DOHH2 (cell line): ENCODE data around the gene MGLL.

Experiments used
- H3F3A ChIP-seq: fragments of 200-600 bp; sonication (generic), shearing (Covaris generic); 2 replicates; pipeline ENCODE4 v1.6.0; 2016; ENCODE audit warnings: antibody characterized with exemption, mild to moderate bottlenecking; ENCODE audit not compliant: control insufficient read depth, insufficient read depth
- H3K27ac ChIP-seq: fragments of 200-600 bp; sonication (generic); 2 replicates; pipeline ENCODE4 v1.5.1; 2014; ENCODE audit warnings: low read depth, mild to moderate bottlenecking, low read length, moderate library complexity
- H3K27me3 ChIP-seq: fragments of 200-600 bp; sonication (generic); 2 replicates; pipeline ENCODE4 v1.6.1; 2014; ENCODE audit warnings: mild to moderate bottlenecking, low read length, mixed read lengths; ENCODE audit not compliant: control insufficient read depth
- H3K36me3 ChIP-seq: fragments of 200-600 bp; sonication (generic); 2 replicates; pipeline ENCODE4 v1.6.1; 2014; ENCODE audit warnings: mild to moderate bottlenecking, low read length, moderate library complexity, mixed read lengths; ENCODE audit not compliant: control insufficient read depth
- H3K4me1 ChIP-seq: fragments of 200-600 bp; sonication (generic); 2 replicates; pipeline ENCODE4 v1.6.1; 2014; ENCODE audit warnings: mild to moderate bottlenecking, low read length, mixed read lengths; ENCODE audit not compliant: control insufficient read depth
- H3K4me2 ChIP-seq: fragments of 200-600 bp; sonication (generic); 2 replicates; pipeline ENCODE4 v1.6.0; 2014; ENCODE audit warnings: mild to moderate bottlenecking, low read length, moderate library complexity
- H3K4me3 ChIP-seq: fragments of 200-600 bp; sonication (generic); 2 replicates; pipeline ENCODE4 v1.5.1; 2014; ENCODE audit warnings: mild to moderate bottlenecking, low read length, mixed read lengths
- H3K79me2 ChIP-seq: fragments of 200-600 bp; sonication (generic); 2 replicates; pipeline ENCODE4 v1.6.1; 2014; ENCODE audit warnings: mild to moderate bottlenecking, low read length, mixed read lengths; ENCODE audit not compliant: control insufficient read depth
- H3K9me2 ChIP-seq: fragments of 200-600 bp; sonication (generic); replicated peaks from 2 replicates; pipeline ENCODE4 v1.6.1; 2014; ENCODE audit warnings: mild to moderate bottlenecking, low read length, mixed read lengths; ENCODE audit not compliant: control insufficient read depth
- H3K9me3 ChIP-seq: fragments of 200-600 bp; sonication (generic); 2 replicates; pipeline ENCODE4 v1.6.1; 2014; ENCODE audit warnings: antibody characterized with exemption, low read length, mixed read lengths; ENCODE audit not compliant: control insufficient read depth, insufficient read depth
- H4K20me1 ChIP-seq: fragments of 200-600 bp; sonication (generic); 2 replicates; pipeline ENCODE4 v1.6.0; 2014; ENCODE audit warnings: low read depth, mild to moderate bottlenecking, antibody characterized with exemption, low read length, moderate library complexity; ENCODE audit not compliant: control insufficient read depth, insufficient read depth
- EZH2phosphoT487 ChIP-seq: fragments of 200-600 bp; sonication (generic); IDR thresholded peaks from 2 replicates; pipeline ENCODE4 v1.6.1; 2017; ENCODE audit warnings: borderline replicate concordance, mild to moderate bottlenecking, antibody characterized with exemption, low read length, moderate library complexity, mixed read lengths
- TF ChIP-seq, protein P1 (sequence below): fragments of 200-600 bp; sonication (generic); IDR thresholded peaks from one replicate; pipeline ENCODE4 v1.5.1; 2014; ENCODE audit warnings: antibody characterized with exemption, mild to moderate bottlenecking, low read depth, low read length; ENCODE audit not compliant: poor library complexity, severe bottlenecking

MGLL gene

GRCh38 chr3:127865941-127866340, 43.6 kb upstream of the MGLL start:
- no peak overlapping the region for H3K4me3 ChIP-seq
- peaks cover 6% of the 10 kb centered on the region for H3K27me3 ChIP-seq
- TF ChIP-seq EZH2phosphoT487, result no peak
- TF ChIP-seq, protein P1, sequence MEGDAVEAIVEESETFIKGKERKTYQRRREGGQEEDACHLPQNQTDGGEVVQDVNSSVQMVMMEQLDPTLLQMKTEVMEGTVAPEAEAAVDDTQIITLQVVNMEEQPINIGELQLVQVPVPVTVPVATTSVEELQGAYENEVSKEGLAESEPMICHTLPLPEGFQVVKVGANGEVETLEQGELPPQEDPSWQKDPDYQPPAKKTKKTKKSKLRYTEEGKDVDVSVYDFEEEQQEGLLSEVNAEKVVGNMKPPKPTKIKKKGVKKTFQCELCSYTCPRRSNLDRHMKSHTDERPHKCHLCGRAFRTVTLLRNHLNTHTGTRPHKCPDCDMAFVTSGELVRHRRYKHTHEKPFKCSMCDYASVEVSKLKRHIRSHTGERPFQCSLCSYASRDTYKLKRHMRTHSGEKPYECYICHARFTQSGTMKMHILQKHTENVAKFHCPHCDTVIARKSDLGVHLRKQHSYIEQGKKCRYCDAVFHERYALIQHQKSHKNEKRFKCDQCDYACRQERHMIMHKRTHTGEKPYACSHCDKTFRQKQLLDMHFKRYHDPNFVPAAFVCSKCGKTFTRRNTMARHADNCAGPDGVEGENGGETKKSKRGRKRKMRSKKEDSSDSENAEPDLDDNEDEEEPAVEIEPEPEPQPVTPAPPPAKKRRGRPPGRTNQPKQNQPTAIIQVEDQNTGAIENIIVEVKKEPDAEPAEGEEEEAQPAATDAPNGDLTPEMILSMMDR, result no peak
- no peaks in the 10 kb centered on the region for H4K20me1 ChIP-seq
- no peaks in the 10 kb centered on the region for H3K9me2 ChIP-seq
- no peak overlapping the region for H3K27ac ChIP-seq
- no peaks in the 10 kb centered on the region for H3K9me3 ChIP-seq
- no peaks in the 10 kb centered on the region for H3K79me2 ChIP-seq
- no peaks in the 10 kb centered on the region for H3K36me3 ChIP-seq
- no peak overlapping the region for H3K4me2 ChIP-seq
- H3K4me1 ChIP-seq, result no peaks in the 10 kb centered on the region
- no peaks in the 10 kb centered on the region for H3F3A ChIP-seq

GRCh38 chr3:127860211-127860696, 37.9 kb upstream of the MGLL start:
- peaks cover 3% of the 10 kb centered on the region; the same call in 1 of the 2 replicates for H3K27me3 ChIP-seq
- H3K27ac ChIP-seq, result no peak overlapping the region
- no peaks in the 10 kb centered on the region for H3K9me3 ChIP-seq
- no peaks in the 10 kb centered on the region for H3K36me3 ChIP-seq
- no peaks in the 10 kb centered on the region for H3K4me1 ChIP-seq
- H3K79me2 ChIP-seq, result no peaks in the 10 kb centered on the region
- no peaks in the 10 kb centered on the region for H4K20me1 ChIP-seq
- H3K9me2 ChIP-seq, result no peaks in the 10 kb centered on the region
- TF ChIP-seq EZH2phosphoT487, result no peak
- TF ChIP-seq, protein P1, result no peak
- no peak overlapping the region for H3K4me2 ChIP-seq
- H3K4me3 ChIP-seq, result no peak overlapping the region
- no peaks in the 10 kb centered on the region for H3F3A ChIP-seq

- no peaks in the 10 kb centered on the region for H3F3A ChIP-seq
- H3K27ac ChIP-seq, result no peak overlapping the region
- H3K4me2 ChIP-seq, result no peak overlapping the region
- no peaks in the 10 kb centered on the region for H3K9me2 ChIP-seq
- H3K4me1 ChIP-seq, result no peaks in the 10 kb centered on the region
- H3K4me3 ChIP-seq, result no peak overlapping the region
- H3K9me3 ChIP-seq, result no peaks in the 10 kb centered on the region
- H3K36me3 ChIP-seq, result no peaks in the 10 kb centered on the region
- H3K27me3 ChIP-seq, result peaks cover 3% of the 10 kb centered on the region; the same call in 1 of the 2 replicates
- no peaks in the 10 kb centered on the region for H4K20me1 ChIP-seq
- TF ChIP-seq EZH2phosphoT487, result no peak
- TF ChIP-seq, protein P1, result no peak
- no peaks in the 10 kb centered on the region for H3K79me2 ChIP-seq
Observed at GRCh38 chr3:127859730-127860129, 37.4 kb upstream of the MGLL start.

DNA sequence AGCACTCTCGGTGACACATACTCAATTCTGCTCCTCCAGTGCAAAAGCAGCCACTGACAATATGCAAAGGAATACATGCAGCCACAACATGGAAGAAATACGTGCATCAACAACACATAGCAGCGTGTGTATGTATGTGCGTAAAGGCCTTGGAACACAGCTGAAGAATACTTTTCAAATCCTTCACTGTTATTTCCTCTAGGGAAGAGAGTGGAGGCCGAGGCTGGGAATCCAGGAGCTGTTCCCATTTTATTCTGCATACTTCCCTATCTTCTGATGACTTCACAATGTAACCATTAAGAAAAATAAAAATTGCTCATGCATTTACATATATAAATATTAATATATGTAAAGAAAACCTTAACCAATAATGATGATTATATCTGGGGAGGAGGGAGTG, 36.6 kb upstream of the MGLL start:
- H3K4me2 ChIP-seq, result no peak overlapping the region
- no peak for TF ChIP-seq EZH2phosphoT487
- TF ChIP-seq, protein P1, result no peak
- no peaks in the 10 kb centered on the region for H3K9me3 ChIP-seq
- no peaks in the 10 kb centered on the region for H4K20me1 ChIP-seq
- H3K4me1 ChIP-seq, result no peaks in the 10 kb centered on the region
- H3K27ac ChIP-seq, result no peak overlapping the region
- no peaks in the 10 kb centered on the region for H3K36me3 ChIP-seq
- H3K79me2 ChIP-seq, result no peaks in the 10 kb centered on the region
- H3K4me3 ChIP-seq, result no peak overlapping the region
- H3F3A ChIP-seq, result no peaks in the 10 kb centered on the region
- H3K9me2 ChIP-seq, result no peaks in the 10 kb centered on the region
- H3K27me3 ChIP-seq, result peaks cover 3% of the 10 kb centered on the region; the same call in 1 of the 2 replicates
